Measurements from ENCODE around the gene GINS1. TPM values are rescaled to one million over a fixed set of nuclear protein-coding genes. Genes with fewer than 3 reads are reported as not detected.

GINS1 gene
- total RNA-seq, 1 donor from 2014 or later = 0.94 TPM

- no peak for DNase-seq
- intact Hi-C loops (cut with micrococcal nuclease) = no loop called here
- no peak for ATAC-seq
Measured at GRCh38 chr20:25485872-25486271, 78.4 kb downstream of the GINS1 start.

GRCh38 chr20:25486377-25486776 lies 78.9 kb downstream of the GINS1 start:
- DNase-seq = peak; percentile 56
- ATAC-seq = peak; percentile 79
- intact Hi-C loops (cut with micrococcal nuclease) = no loop called here

DNA sequence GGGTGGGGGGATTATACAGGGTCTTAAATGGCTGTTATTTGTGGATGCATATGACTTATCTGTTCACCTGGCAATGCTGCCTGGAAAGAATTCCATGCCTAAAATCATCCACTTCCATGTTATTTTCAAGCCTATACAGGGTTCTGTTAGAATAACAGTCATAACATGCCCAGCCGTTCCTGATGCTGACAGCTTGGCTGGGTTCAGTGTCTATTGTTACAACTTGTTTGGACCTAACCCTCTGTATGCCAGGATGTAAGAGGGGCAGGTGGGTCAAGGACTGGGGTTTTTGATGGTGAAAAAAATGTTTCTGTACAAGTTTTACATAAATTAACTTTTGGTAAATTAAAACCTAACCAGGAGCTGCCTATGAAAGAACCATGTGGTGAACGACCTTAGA lies 79.8 kb downstream of the GINS1 start:
- DNase-seq (no peak), ATAC-seq (no peak)
- intact Hi-C loops (cut with micrococcal nuclease) = no loop called here

DNA sequence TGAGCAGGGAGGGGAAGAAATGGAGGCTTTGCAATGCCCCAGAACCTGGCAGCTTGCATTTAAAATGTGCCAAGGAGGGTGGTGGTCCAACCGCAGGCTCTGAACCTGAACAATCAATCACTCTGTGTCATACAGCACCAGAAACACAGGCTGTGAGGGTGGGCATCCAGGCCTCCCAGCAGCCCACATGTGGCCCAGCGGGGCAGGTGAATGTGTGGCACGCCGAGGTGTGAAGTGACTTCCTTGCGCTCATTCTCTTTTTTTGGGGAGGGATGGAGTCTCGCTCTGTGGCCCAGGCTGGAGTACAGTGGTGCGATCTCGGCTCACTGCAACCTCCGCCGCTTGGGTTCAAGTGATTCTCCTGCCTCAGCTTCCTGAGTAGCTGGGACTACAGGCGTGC lies 80.5 kb downstream of the GINS1 start:
- no peak for ATAC-seq
- no peak for DNase-seq
- intact Hi-C loops (cut with micrococcal nuclease) = no loop called here

- DNase-seq (no peak), ATAC-seq (no peak)
- intact Hi-C loops (cut with micrococcal nuclease) = no loop called here
Measured at GRCh38 chr20:25489221-25489871, 81.9 kb downstream of the GINS1 start.

- ATAC-seq = no peak
- intact Hi-C loops (cut with micrococcal nuclease) = no loop called here
Measured at GRCh38 chr20:25490656-25491445, 83.4 kb downstream of the GINS1 start.

DNA sequence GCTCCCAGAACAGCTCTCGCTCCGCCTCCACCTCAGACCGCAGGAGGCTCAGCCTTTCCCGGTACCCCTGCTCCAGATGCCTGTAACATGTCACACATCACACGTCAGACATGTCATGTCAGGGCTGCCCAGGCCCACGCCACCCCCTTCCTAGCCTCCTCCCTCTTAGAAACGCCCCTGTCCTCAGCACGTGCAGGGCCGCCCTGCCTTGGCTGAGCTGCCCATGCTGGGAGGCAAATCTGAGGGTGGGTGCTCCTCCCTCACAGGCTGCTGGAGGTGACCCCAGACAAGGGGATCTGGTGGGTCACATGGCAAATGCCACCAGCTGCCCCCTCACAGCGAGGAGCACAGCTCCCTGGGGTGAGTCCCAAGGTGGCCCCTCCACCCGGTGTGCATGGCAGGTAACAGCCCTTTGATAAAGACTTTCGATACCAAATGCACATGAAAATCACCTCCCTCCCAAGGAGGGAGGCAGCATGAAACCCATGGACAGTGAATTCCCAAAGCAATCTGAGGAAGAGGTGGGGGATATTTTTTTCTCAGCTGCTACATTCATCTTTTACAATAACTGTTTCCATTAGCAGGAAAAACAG lies 84.1 kb downstream of the GINS1 start:
- DNase-seq = no peak
- no peak for ATAC-seq

More at GRCh38 chr20:25490656-25491445, 83.4 kb downstream of the GINS1 start:
- DNase-seq = no peak

GRCh38 chr20:25493137-25493536 lies 85.7 kb downstream of the GINS1 start:
- DNase-seq = no peak
- intact Hi-C loops (cut with micrococcal nuclease) = no loop called here
- ATAC-seq = no peak

More for the DNA sequence above, 84.1 kb downstream of the GINS1 start:
- intact Hi-C loops (cut with micrococcal nuclease) = no loop called here

GRCh38 chr20:25493748-25494505 lies 86.5 kb downstream of the GINS1 start:
- DNase-seq (no peak), ATAC-seq (no peak)
- intact Hi-C loops (cut with micrococcal nuclease) = no loop called here

DNA sequence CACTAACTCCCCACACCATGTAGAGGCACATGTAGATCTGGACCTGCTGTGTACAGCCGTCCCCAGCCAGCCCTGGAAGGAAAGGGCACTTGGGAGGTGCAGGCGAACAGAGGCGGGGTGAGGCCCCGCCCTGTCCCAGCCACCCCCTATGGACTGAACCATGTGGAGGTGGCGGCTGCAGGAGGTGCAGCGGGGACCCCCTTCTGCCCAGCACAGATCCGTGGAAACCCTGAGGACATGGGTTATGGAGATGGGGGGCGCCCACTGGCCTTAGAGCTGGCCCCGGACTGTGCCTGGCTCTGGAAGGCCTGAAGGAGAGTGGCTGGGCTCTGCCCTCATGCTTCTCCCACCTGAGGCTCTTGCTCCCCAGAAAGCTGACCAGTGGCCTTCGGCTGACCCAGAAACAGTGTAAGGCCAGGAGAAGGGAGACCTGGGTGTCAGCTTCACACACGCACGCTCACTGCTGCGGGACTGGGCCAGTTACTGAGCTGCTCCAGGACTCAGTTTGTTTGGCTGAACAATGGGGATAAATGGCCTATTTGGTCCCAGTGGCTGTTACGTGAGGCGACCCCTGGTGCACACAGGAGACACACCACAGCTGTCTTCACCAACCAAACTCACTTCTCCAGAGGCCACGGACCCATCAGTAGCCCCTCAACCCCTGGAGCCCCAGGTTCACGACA lies 87.2 kb downstream of the GINS1 start:
- no peak for DNase-seq
- intact Hi-C loops (cut with micrococcal nuclease) = no loop called here
- no peak for ATAC-seq

DNA sequence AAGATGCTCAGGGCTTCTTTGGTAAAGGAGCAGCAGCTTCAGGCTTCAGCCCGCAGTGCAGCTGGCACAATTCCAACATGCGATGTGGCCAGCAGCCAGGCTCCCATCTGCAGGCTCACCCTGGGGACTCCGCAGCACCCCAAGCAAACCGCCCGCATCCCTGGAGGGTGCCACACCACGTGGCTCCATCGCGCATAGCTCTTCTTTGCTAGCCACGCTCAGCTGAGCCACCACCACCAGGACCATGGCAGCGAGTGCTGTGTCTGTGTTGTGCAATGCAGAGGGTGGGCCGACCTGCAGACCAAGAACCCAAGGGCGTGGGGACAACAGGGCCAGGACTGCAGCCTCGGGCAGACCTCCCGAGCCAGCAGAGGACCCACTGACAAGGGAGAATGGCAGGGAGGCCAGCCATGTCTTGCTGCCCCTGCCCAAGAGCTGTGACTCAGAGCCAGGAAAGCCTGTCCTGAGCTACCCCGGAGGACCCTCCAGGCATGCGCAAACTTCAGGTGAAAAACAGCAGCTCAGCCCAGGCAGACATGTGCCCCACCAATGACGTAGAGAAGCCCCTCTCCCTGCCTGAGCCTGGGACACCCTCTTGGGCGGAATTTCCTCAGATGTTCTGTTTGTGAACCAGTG lies 87.8 kb downstream of the GINS1 start:
- DNase-seq (peak; percentile 46), ATAC-seq (no peak)
- intact Hi-C loops (cut with micrococcal nuclease) = no loop called here

- DNase-seq (no peak), ATAC-seq (no peak)
- intact Hi-C loops (cut with micrococcal nuclease) = no loop called here
Measured at GRCh38 chr20:25496165-25496967, 88.9 kb downstream of the GINS1 start.

- DNase-seq = no peak
- intact Hi-C loops (cut with micrococcal nuclease) = no loop called here
- ATAC-seq = no peak
Measured at GRCh38 chr20:25496968-25497401, 89.5 kb downstream of the GINS1 start.

DNA sequence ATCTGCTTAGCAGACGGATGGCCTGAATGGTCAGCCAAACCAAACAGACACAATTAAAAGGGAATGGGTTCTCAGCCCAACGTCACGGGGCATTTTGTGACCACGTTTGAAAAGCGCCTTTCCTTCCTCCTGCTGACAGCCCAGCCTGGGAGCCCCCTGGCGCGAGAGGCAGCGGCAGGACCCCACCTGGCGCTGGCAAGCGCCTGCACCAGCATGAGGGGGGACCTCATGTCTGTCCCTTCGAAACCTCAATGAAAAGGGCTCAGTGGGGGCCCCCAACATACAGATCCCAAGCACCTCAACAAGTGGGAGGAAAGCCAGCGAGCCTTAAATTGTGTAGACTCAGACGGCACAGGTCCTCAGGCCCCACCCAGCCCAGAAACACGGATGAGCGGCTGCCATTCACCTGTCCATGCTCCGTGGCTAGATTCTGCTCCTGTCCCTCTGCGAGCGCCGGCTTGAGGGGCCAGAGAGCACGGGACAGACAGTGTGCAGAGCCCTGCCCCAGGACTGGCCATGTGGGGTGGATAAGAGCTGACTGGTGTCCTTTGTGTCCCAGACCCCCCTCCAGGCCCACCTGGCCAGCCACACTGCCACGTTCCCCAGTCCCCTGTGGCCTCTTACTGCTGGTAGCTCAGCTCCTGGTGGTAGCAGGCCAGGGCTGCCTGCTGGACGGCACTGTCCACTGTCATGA lies 90.3 kb downstream of the GINS1 start:
- ATAC-seq (no peak), DNase-seq (no peak)
- intact Hi-C loops (cut with micrococcal nuclease) = no loop called here
